T-helper 9 cell (primary cell): ENCODE measurements around the gene UBTF.

ENCODE experiments used
- DNase-seq: peaks from one replicate; pipeline ENCODE4 v3.0.0-alpha.2; 2020

The UBTF gene

DNA sequence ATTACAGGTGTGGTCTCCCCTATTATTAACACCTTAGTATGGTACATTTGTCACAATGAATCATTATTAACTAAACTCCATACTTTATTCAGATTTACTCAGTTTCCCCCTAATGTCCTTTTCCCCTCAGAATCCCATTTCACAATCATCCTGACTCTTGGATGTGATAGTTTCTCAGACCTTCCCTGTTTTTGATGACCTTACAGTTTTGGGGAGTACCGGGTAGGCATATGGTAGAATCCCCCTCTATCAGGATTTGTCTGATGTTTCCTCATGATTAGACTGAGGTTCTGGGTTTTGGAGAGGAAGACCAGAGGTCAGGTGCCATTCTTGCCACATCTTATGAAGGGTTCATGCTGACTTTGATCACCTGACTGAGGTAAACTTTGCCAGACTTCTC, 55.0 kb downstream of the UBTF start:
- no peak for DNase-seq

DNA sequence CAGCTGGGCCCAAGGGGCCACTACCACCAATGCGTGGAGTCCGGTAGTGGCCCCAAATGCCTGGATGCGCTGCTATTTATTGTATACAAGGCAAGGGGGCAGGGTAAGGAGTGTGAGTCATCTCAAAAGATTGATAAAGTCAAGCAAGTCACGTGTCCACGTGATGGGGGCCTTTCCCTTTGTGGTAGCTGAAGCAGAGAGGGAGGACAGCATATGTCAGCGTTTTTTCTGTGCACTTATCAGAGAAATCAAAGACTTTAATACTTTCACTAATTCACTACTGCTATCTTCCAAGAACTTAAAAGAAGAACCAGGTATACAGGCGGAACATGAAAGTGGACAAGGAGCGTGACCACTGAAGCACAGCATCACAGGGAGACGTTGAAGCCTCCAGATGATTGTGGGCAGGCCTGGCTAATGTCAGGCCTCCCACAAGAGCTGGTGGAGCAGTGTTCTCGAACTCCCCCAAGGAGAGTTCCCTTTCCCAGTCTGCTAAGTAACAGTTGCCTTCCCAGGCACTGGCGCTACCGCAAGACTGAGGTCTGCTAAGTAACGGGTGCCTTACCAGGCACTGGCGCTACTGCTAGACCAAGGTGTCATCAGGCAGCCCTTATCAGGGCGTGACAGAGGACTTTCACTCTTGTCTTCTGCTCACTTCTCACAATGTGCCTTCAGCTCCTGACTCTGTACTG, 59.8 kb downstream of the UBTF start:
- DNase-seq, result no peak

DNA sequence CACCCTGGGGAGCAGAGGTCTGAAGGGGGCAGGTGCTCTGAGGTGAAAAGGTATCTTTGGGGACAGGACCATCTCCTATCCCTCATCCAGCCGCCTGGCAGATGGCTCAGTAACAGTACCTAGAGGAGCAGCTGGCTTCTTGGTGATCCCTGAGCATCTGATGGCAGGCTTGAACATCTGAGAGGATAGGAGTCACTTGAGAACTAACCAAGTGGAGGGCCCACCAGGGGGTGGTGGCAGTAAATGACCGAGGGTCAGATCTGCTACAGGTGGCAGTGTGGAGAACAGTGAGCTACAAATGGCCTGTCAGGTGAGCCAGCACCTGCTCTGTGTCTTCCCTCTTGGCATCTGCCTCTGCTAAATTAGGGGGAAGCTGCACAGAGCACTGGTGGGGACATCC, 64.0 kb downstream of the UBTF start:
- no peak for DNase-seq
